ENCODE results near the gene MEIS1. TPM values are rescaled to one million over a fixed set of nuclear protein-coding genes. Genes with fewer than 3 reads are reported as not detected.

MEIS1 gene
- total and polyA plus RNA-seq, 2 donors (not counting 3 experiments of a cell fraction or from before 2014, with no cell fraction given) = 10.0 to 26.5 TPM

- Histone ChIP-seq H3K27me3 (ENCODE audit: control insufficient read depth in 2 of 2, insufficient read depth in 2 of 2, low read length in 2 of 2) (no peaks in the 10 kb centered on the region), H3K4me1 (ENCODE audit: control insufficient read depth, extremely low read depth, insufficient read depth, low read length) (no peaks in the 10 kb centered on the region), H3K9me3 (replicated peaks; ENCODE audit: control insufficient read depth, insufficient read depth, low read length) (no peaks in the 10 kb centered on the region), H4K20me1 (replicated peaks; ENCODE audit: control insufficient read depth, extremely low read depth, insufficient read depth, low read length) (no peaks in the 10 kb centered on the region), H3K9me1 (replicated peaks; ENCODE audit: control insufficient read depth, extremely low read depth, insufficient read depth, low read length) (no peaks in the 10 kb centered on the region), H3K4me3 (replicated peaks in 1 of 3; ENCODE audit: insufficient read depth in 1 of 3, low read depth in 1 of 3, low read length in 3 of 3) (no peak overlapping the region), H3K4me2 (ENCODE audit: insufficient read depth, low read length) (no peak overlapping the region), H3K79me2 (ENCODE audit: control insufficient read depth, insufficient read depth, low read length) (no peaks in the 10 kb centered on the region), H2AFZ (ENCODE audit: low read depth, low read length) (no peak overlapping the region), H3K36me3 (ENCODE audit: control insufficient read depth in 2 of 2, extremely low read depth in 1 of 2, insufficient read depth in 2 of 2, low read length in 2 of 2) (no peaks in the 10 kb centered on the region), H3K27ac (ENCODE audit: insufficient read depth, low read depth, low read length) (no peak overlapping the region), H3K9ac (replicated peaks; ENCODE audit: extremely low read depth, insufficient read depth, low read length) (no peak overlapping the region)
- POLR2A ChIA-PET = no interaction called here
- FAIRE-seq (no peak), DNase-seq (ENCODE audit: low read depth, low spot score) (no peak)
- CTCF ChIA-PET = no interaction called here
- no peak for TF ChIP-seq POLR2AphosphoS5 (IDR thresholded peaks at IDR 0.05; ENCODE audit: insufficient read depth, low read depth, low read length)
- no peak for TF ChIP-seq GATA2 (IDR thresholded peaks at IDR 0.05; ENCODE audit: insufficient read depth, insufficient read length, low read depth, low read length)
- TF ChIP-seq CTCF (IDR thresholded peaks at IDR 0.05; ENCODE audit: extremely low read depth in 1 of 2, insufficient read depth in 1 of 2, low read depth in 1 of 2, low read length in 2 of 2) = no peak
- no peak for TF ChIP-seq JUN (IDR thresholded peaks at IDR 0.05; ENCODE audit: borderline replicate concordance, insufficient read depth, insufficient read length, low read depth)
- TF ChIP-seq EZH2 (IDR thresholded peaks at IDR 0.05; ENCODE audit: borderline replicate concordance, low read depth, low read length, severe bottlenecking) = no peak
- no peak for TF ChIP-seq MYC (IDR thresholded peaks at IDR 0.05; ENCODE audit: low read depth, low read length)
- TF ChIP-seq POLR2A (IDR thresholded peaks at IDR 0.05; ENCODE audit: low read depth, low read length) = no peak
- no peak for TF ChIP-seq FOS (IDR thresholded peaks at IDR 0.05; ENCODE audit: borderline replicate concordance, insufficient read depth, low read length)
- TF ChIP-seq, protein P1, sequence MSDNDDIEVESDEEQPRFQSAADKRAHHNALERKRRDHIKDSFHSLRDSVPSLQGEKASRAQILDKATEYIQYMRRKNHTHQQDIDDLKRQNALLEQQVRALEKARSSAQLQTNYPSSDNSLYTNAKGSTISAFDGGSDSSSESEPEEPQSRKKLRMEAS (IDR thresholded peaks at IDR 0.05; ENCODE audit: insufficient read depth, insufficient read length) = no peak
- BruUV-seq (replicated peaks) = no TSS peak
- dilution Hi-C loops (cut with MboI; ENCODE audit: extremely low pct_ligation_motif_present, low sequenced_read_pairs) = no loop called here
- intact Hi-C loops (cut with micrococcal nuclease) = no loop called here
These were observed 99.5 kb downstream of the MEIS1 start for GRCh38 chr2:66534461-66534860.

Measured in endothelial cell of umbilical vein (primary cell).